Esophagus muscularis mucosa (tissue), 3 donors: ENCODE data around the gene PNPLA8.

Experiments
- POLR2A ChIP-seq: fragments of 450-650 bp; IDR thresholded peaks from one replicate; pipeline ENCODE4 v1.6.1; 2017; ENCODE audit warnings: antibody characterized with exemption, moderate library complexity, mild to moderate bottlenecking, low read depth
- POLR2AphosphoS5 ChIP-seq, 2 donors: sonication (generic); formaldehyde crosslinking; IDR thresholded peaks; one replicate each; pipeline ENCODE4 v1.6.1; 2017; ENCODE audit warnings: antibody characterized with exemption in 2 of 2
- TF ChIP-seq, protein P1 (sequence below), 3 experiments: fragments of 200-600 bp in 2 of 3; fragments of 450-650 bp in 1 of 3; sonication (generic) in 2 of 3; IDR thresholded peaks; one replicate each; pipeline ENCODE4 v1.5.1; 2017 to 2019; ENCODE audit warnings: antibody characterized with exemption in 3 of 3, mild to moderate bottlenecking in 2 of 3, moderate library complexity in 1 of 3

- TF ChIP-seq, protein P1, sequence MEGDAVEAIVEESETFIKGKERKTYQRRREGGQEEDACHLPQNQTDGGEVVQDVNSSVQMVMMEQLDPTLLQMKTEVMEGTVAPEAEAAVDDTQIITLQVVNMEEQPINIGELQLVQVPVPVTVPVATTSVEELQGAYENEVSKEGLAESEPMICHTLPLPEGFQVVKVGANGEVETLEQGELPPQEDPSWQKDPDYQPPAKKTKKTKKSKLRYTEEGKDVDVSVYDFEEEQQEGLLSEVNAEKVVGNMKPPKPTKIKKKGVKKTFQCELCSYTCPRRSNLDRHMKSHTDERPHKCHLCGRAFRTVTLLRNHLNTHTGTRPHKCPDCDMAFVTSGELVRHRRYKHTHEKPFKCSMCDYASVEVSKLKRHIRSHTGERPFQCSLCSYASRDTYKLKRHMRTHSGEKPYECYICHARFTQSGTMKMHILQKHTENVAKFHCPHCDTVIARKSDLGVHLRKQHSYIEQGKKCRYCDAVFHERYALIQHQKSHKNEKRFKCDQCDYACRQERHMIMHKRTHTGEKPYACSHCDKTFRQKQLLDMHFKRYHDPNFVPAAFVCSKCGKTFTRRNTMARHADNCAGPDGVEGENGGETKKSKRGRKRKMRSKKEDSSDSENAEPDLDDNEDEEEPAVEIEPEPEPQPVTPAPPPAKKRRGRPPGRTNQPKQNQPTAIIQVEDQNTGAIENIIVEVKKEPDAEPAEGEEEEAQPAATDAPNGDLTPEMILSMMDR (IDR thresholded peaks at IDR 0.05), result no peak
- TF ChIP-seq POLR2A (no peak), POLR2AphosphoS5 (IDR thresholded peaks at IDR 0.05) (no peak)
These were observed 31.7 kb upstream of the PNPLA8 start for GRCh38 chr7:108557617-108558016.
